Activated T-cell treated with anti-CD3 and anti-CD28 coated beads, Interleukin-2, amount 50 U/mL, for 24 hours (primary cell): ENCODE measurements around the gene FAT3.

Experiments used
- DNase-seq: peaks from one replicate; pipeline ENCODE4 v3.0.0-alpha.2; 2020
- H3K27ac Mint-ChIP-seq: 2 replicates; pipeline ENCODE4 v1.8.0; 2020; ENCODE audit warnings: mild to moderate bottlenecking, mixed read lengths
- H3K27me3 Mint-ChIP-seq: 2 replicates; pipeline ENCODE4 v1.8.0; 2020; ENCODE audit warnings: mixed read lengths
- H3K36me3 Mint-ChIP-seq: 2 replicates; pipeline ENCODE4 v1.8.0; 2020; ENCODE audit warnings: low read depth, mixed read lengths
- H3K4me1 Mint-ChIP-seq: 2 replicates; pipeline ENCODE4 v1.8.0; 2020; ENCODE audit warnings: low read depth, mixed read lengths
- H3K4me3 Mint-ChIP-seq: 2 replicates; pipeline ENCODE4 v1.8.0; 2020; ENCODE audit warnings: mild to moderate bottlenecking, moderate library complexity, mixed read lengths
- H3K9me3 Mint-ChIP-seq: 2 replicates; pipeline ENCODE4 v1.8.0; 2020; ENCODE audit warnings: mixed read lengths

The FAT3 gene

GRCh38 chr11:92224407-92225124, at the start of gene FAT3:
Gene FAT3, plus strand, starts transcription at chr11:92224818. Its CDS starts 127,295 bp downstream, at chr11:92352113.
- Mint-ChIP-seq H3K36me3 (no peaks in the 10 kb centered on the region), H3K27me3 (peaks cover 58% of the 10 kb centered on the region), H3K27ac (no peak within 1 kb of the TSS), H3K4me1 (peaks cover 1% of the 10 kb centered on the region), H3K4me3 (no peak within 1 kb of the TSS), H3K9me3 (peaks cover 6% of the 10 kb centered on the region)
- DNase-seq = no peak

- Mint-ChIP-seq H3K36me3 (no peaks in the 10 kb centered on the region), H3K27ac (no peak overlapping the region), H3K9me3 (peaks cover 8% of the 10 kb centered on the region), H3K27me3 (no peaks in the 10 kb centered on the region), H3K4me1 (no peaks in the 10 kb centered on the region), H3K4me3 (no peak overlapping the region)
- DNase-seq = no peak
Measured at GRCh38 chr11:92179017-92179670, 45.5 kb upstream of the FAT3 start.

GRCh38 chr11:92180226-92180625, 44.4 kb upstream of the FAT3 start:
- H3K4me3 Mint-ChIP-seq = no peak overlapping the region
- no peaks in the 10 kb centered on the region for H3K36me3 Mint-ChIP-seq
- H3K4me1 Mint-ChIP-seq = no peaks in the 10 kb centered on the region
- H3K9me3 Mint-ChIP-seq = peaks cover 8% of the 10 kb centered on the region
- no peaks in the 10 kb centered on the region for H3K27me3 Mint-ChIP-seq
- no peak for DNase-seq
- no peak overlapping the region for H3K27ac Mint-ChIP-seq

GRCh38 chr11:92180664-92181251, 43.9 kb upstream of the FAT3 start:
- peaks cover 8% of the 10 kb centered on the region for H3K9me3 Mint-ChIP-seq
- no peaks in the 10 kb centered on the region for H3K27me3 Mint-ChIP-seq
- no peaks in the 10 kb centered on the region for H3K36me3 Mint-ChIP-seq
- H3K4me1 Mint-ChIP-seq = no peaks in the 10 kb centered on the region
- no peak for DNase-seq
- H3K4me3 Mint-ChIP-seq = no peak overlapping the region
- no peak overlapping the region for H3K27ac Mint-ChIP-seq

- Mint-ChIP-seq H3K36me3 (no peaks in the 10 kb centered on the region), H3K4me1 (no peaks in the 10 kb centered on the region), H3K27ac (no peak overlapping the region), H3K27me3 (no peaks in the 10 kb centered on the region), H3K4me3 (no peak overlapping the region), H3K9me3 (no peaks in the 10 kb centered on the region)
- no peak for DNase-seq
Measured at GRCh38 chr11:92190535-92191206, 33.9 kb upstream of the FAT3 start.

GRCh38 chr11:92192141-92192540, 32.5 kb upstream of the FAT3 start:
- Mint-ChIP-seq H3K9me3 (no peaks in the 10 kb centered on the region), H3K36me3 (no peaks in the 10 kb centered on the region), H3K4me1 (no peaks in the 10 kb centered on the region), H3K4me3 (no peak overlapping the region), H3K27ac (no peak overlapping the region), H3K27me3 (no peaks in the 10 kb centered on the region)
- DNase-seq = no peak

GRCh38 chr11:92198268-92198667, 26.4 kb upstream of the FAT3 start:
- no peak for DNase-seq
- peaks cover 3% of the 10 kb centered on the region for H3K9me3 Mint-ChIP-seq
- no peak overlapping the region for H3K4me3 Mint-ChIP-seq
- H3K4me1 Mint-ChIP-seq = no peaks in the 10 kb centered on the region
- H3K27ac Mint-ChIP-seq = no peak overlapping the region
- H3K27me3 Mint-ChIP-seq = no peaks in the 10 kb centered on the region
- no peaks in the 10 kb centered on the region for H3K36me3 Mint-ChIP-seq

- no peaks in the 10 kb centered on the region for H3K4me1 Mint-ChIP-seq
- H3K9me3 Mint-ChIP-seq = peaks cover 4% of the 10 kb centered on the region
- no peak for DNase-seq
- no peaks in the 10 kb centered on the region for H3K36me3 Mint-ChIP-seq
- H3K4me3 Mint-ChIP-seq = no peak overlapping the region
- H3K27me3 Mint-ChIP-seq = no peaks in the 10 kb centered on the region
- H3K27ac Mint-ChIP-seq = no peak overlapping the region
Measured at GRCh38 chr11:92199991-92200390, 24.6 kb upstream of the FAT3 start.

- Mint-ChIP-seq H3K4me3 (no peak overlapping the region), H3K9me3 (peaks cover 4% of the 10 kb centered on the region), H3K36me3 (no peaks in the 10 kb centered on the region), H3K27ac (no peak overlapping the region), H3K27me3 (no peaks in the 10 kb centered on the region), H3K4me1 (no peaks in the 10 kb centered on the region)
- no peak for DNase-seq
Measured at GRCh38 chr11:92204731-92205130, 19.9 kb upstream of the FAT3 start.

- no peaks in the 10 kb centered on the region for H3K27me3 Mint-ChIP-seq
- H3K4me1 Mint-ChIP-seq = no peaks in the 10 kb centered on the region
- DNase-seq = no peak
- H3K9me3 Mint-ChIP-seq = peaks cover 2% of the 10 kb centered on the region
- no peaks in the 10 kb centered on the region for H3K36me3 Mint-ChIP-seq
- no peak overlapping the region for H3K4me3 Mint-ChIP-seq
- no peak overlapping the region for H3K27ac Mint-ChIP-seq
Measured at GRCh38 chr11:92206441-92206840, 18.2 kb upstream of the FAT3 start.

GRCh38 chr11:92211576-92212167, 12.9 kb upstream of the FAT3 start:
- Mint-ChIP-seq H3K4me3 (no peak overlapping the region), H3K27ac (no peak overlapping the region), H3K4me1 (no peaks in the 10 kb centered on the region), H3K27me3 (no peaks in the 10 kb centered on the region), H3K36me3 (no peaks in the 10 kb centered on the region), H3K9me3 (no peaks in the 10 kb centered on the region)
- DNase-seq = no peak

GRCh38 chr11:92212530-92212929, 12.1 kb upstream of the FAT3 start:
- H3K4me1 Mint-ChIP-seq = no peaks in the 10 kb centered on the region
- no peak for DNase-seq
- no peaks in the 10 kb centered on the region for H3K27me3 Mint-ChIP-seq
- H3K4me3 Mint-ChIP-seq = no peak overlapping the region
- H3K27ac Mint-ChIP-seq = no peak overlapping the region
- no peaks in the 10 kb centered on the region for H3K36me3 Mint-ChIP-seq
- no peaks in the 10 kb centered on the region for H3K9me3 Mint-ChIP-seq

GRCh38 chr11:92216789-92217188, 7.8 kb upstream of the FAT3 start:
- H3K27ac Mint-ChIP-seq = no peak overlapping the region
- peaks cover 6% of the 10 kb centered on the region for H3K9me3 Mint-ChIP-seq
- DNase-seq = no peak
- H3K4me3 Mint-ChIP-seq = no peak overlapping the region
- no peaks in the 10 kb centered on the region for H3K27me3 Mint-ChIP-seq
- H3K36me3 Mint-ChIP-seq = no peaks in the 10 kb centered on the region
- no peaks in the 10 kb centered on the region for H3K4me1 Mint-ChIP-seq

- H3K27me3 Mint-ChIP-seq = peaks cover 25% of the 10 kb centered on the region
- no peak overlapping the region for H3K4me3 Mint-ChIP-seq
- H3K4me1 Mint-ChIP-seq = no peaks in the 10 kb centered on the region
- DNase-seq = no peak
- peaks cover 6% of the 10 kb centered on the region for H3K9me3 Mint-ChIP-seq
- H3K27ac Mint-ChIP-seq = no peak overlapping the region
- no peaks in the 10 kb centered on the region for H3K36me3 Mint-ChIP-seq
Measured at GRCh38 chr11:92219476-92219875, 5.1 kb upstream of the FAT3 start.
